Measurements from ENCODE around the gene TRMT2B.
"Not testable (repeated sequence)": the region's sequence is repeated elsewhere in the genome, so short reads cannot be mapped to it uniquely, and the experiment has no call there.

TRMT2B gene

GRCh38 chrX:101051549-101052302, at the start of gene TRMT2B:
Gene TRMT2B (minus strand): TSS chrX:101052111. CDS start chrX:101042289, 9,822 bp downstream.
- H3K4me3 Mint-ChIP-seq: peak within 1 kb of the TSS; percentile 79
- peak; percentile 96 for ATAC-seq
- H3K27me3 Mint-ChIP-seq: no peaks in the 10 kb centered on the region
- peaks cover 12% of the 10 kb centered on the region for H3K36me3 Mint-ChIP-seq
- H3K27ac Mint-ChIP-seq: peak within 1 kb of the TSS; percentile 91
- H3K9me3 Mint-ChIP-seq: no peaks in the 10 kb centered on the region
- H3K4me1 Mint-ChIP-seq: peaks cover 14% of the 10 kb centered on the region

GRCh38 chrX:101097546-101098453, 45.9 kb upstream of the TRMT2B start, which contains the start of gene CENPI:
Gene CENPI (plus strand): TSS chrX:101098204. CDS start chrX:101101071, 2,867 bp downstream.
- no peaks in the 10 kb centered on the region for H3K9me3 Mint-ChIP-seq
- peaks cover 9% of the 10 kb centered on the region for H3K4me1 Mint-ChIP-seq
- peak; percentile 100 for ATAC-seq
- H3K4me3 Mint-ChIP-seq: peak within 1 kb of the TSS; percentile 88
- H3K27ac Mint-ChIP-seq: peak within 1 kb of the TSS; percentile 83
- H3K27me3 Mint-ChIP-seq: no peaks in the 10 kb centered on the region
- H3K36me3 Mint-ChIP-seq: no peaks in the 10 kb centered on the region

- Mint-ChIP-seq H3K27ac (no peak overlapping the region), H3K27me3 (no peaks in the 10 kb centered on the region), H3K36me3 (no peaks in the 10 kb centered on the region), H3K9me3 (no peaks in the 10 kb centered on the region), H3K4me3 (no peak overlapping the region), H3K4me1 (no peaks in the 10 kb centered on the region)
- ATAC-seq: no peak
These were observed 39.9 kb upstream of the TRMT2B start for GRCh38 chrX:101091817-101092216.

GRCh38 chrX:101081231-101081630, 29.3 kb upstream of the TRMT2B start:
- Mint-ChIP-seq H3K9me3 (no peaks in the 10 kb centered on the region), H3K27me3 (peaks cover 27% of the 10 kb centered on the region), H3K4me3 (no peak overlapping the region), H3K27ac (no peak overlapping the region), H3K4me1 (peaks cover 6% of the 10 kb centered on the region), H3K36me3 (no peaks in the 10 kb centered on the region)
- ATAC-seq: no peak

GRCh38 chrX:101080326-101081124, 28.6 kb upstream of the TRMT2B start:
- no peaks in the 10 kb centered on the region for H3K36me3 Mint-ChIP-seq
- H3K4me1 Mint-ChIP-seq: peaks cover 6% of the 10 kb centered on the region

GRCh38 chrX:101079736-101080270, 27.9 kb upstream of the TRMT2B start:
- Mint-ChIP-seq H3K4me3 (no peak overlapping the region), H3K36me3 (no peaks in the 10 kb centered on the region), H3K4me1 (peaks cover 6% of the 10 kb centered on the region), H3K9me3 (no peaks in the 10 kb centered on the region), H3K27ac (no peak overlapping the region), H3K27me3 (peaks cover 27% of the 10 kb centered on the region)
- ATAC-seq: no peak

More at GRCh38 chrX:101080326-101081124, 28.6 kb upstream of the TRMT2B start:
- Mint-ChIP-seq H3K4me3 (no peak overlapping the region), H3K27ac (no peak overlapping the region), H3K9me3 (no peaks in the 10 kb centered on the region), H3K27me3 (peaks cover 27% of the 10 kb centered on the region)
- ATAC-seq: no peak

- no peak within 1 kb of the TSS for H3K27ac Mint-ChIP-seq
- no peaks in the 10 kb centered on the region for H3K36me3 Mint-ChIP-seq
- H3K4me1 Mint-ChIP-seq: peaks cover 6% of the 10 kb centered on the region
- H3K4me3 Mint-ChIP-seq: peak within 1 kb of the TSS; percentile 15
- H3K9me3 Mint-ChIP-seq: no peaks in the 10 kb centered on the region
- no peak for ATAC-seq
- H3K27me3 Mint-ChIP-seq: peaks cover 27% of the 10 kb centered on the region
These were observed 27.0 kb upstream of the TRMT2B start, which contains the start of gene TMEM35A for GRCh38 chrX:101078716-101079598. Gene TMEM35A (plus strand): TSS chrX:101078879. CDS start chrX:101079003, 124 bp downstream.

GRCh38 chrX:101071582-101071981, 19.7 kb upstream of the TRMT2B start:
- no peaks in the 10 kb centered on the region for H3K36me3 Mint-ChIP-seq
- ATAC-seq: no peak

GRCh38 chrX:101062176-101062575, 10.3 kb upstream of the TRMT2B start:
- Mint-ChIP-seq H3K4me3 (no peak overlapping the region), H3K9me3 (no peaks in the 10 kb centered on the region), H3K27me3 (no peaks in the 10 kb centered on the region), H3K27ac (no peak overlapping the region), H3K36me3 (no peaks in the 10 kb centered on the region), H3K4me1 (peaks cover 3% of the 10 kb centered on the region)
- no peak for ATAC-seq

More at GRCh38 chrX:101071582-101071981, 19.7 kb upstream of the TRMT2B start:
- Mint-ChIP-seq H3K4me1 (no peaks in the 10 kb centered on the region), H3K4me3 (no peak overlapping the region), H3K27ac (no peak overlapping the region), H3K27me3 (no peaks in the 10 kb centered on the region), H3K9me3 (no peaks in the 10 kb centered on the region)

- H3K4me3 Mint-ChIP-seq: no peak overlapping the region
- ATAC-seq: peak; percentile 71
- H3K4me1 Mint-ChIP-seq: peaks cover 12% of the 10 kb centered on the region
These were observed 5.3 kb upstream of the TRMT2B start for GRCh38 chrX:101057093-101057714.

GRCh38 chrX:101056551-101056950, 4.6 kb upstream of the TRMT2B start:
- not testable (repeated sequence) for H3K4me3 Mint-ChIP-seq, H3K36me3 Mint-ChIP-seq, H3K27me3 Mint-ChIP-seq, H3K9me3 Mint-ChIP-seq, H3K27ac Mint-ChIP-seq, ATAC-seq
- H3K4me1 Mint-ChIP-seq: peaks cover 12% of the 10 kb centered on the region

More at GRCh38 chrX:101057093-101057714, 5.3 kb upstream of the TRMT2B start:
- Mint-ChIP-seq H3K36me3 (no peaks in the 10 kb centered on the region), H3K27me3 (no peaks in the 10 kb centered on the region), H3K9me3 (no peaks in the 10 kb centered on the region), H3K27ac (no peak overlapping the region)

- H3K4me3 Mint-ChIP-seq: peak overlapping the region; percentile 79
- no peak for ATAC-seq
- peaks cover 10% of the 10 kb centered on the region for H3K4me1 Mint-ChIP-seq
- no peaks in the 10 kb centered on the region for H3K9me3 Mint-ChIP-seq
- H3K27me3 Mint-ChIP-seq: no peaks in the 10 kb centered on the region
- peaks cover 12% of the 10 kb centered on the region for H3K36me3 Mint-ChIP-seq
- H3K27ac Mint-ChIP-seq: peak overlapping the region; percentile 91
These were observed 760 bp downstream of the TRMT2B start for GRCh38 chrX:101051153-101051548.

GRCh38 chrX:101040197-101040596, 11.7 kb downstream of the TRMT2B start:
- no peaks in the 10 kb centered on the region for H3K4me1 Mint-ChIP-seq
- H3K4me3 Mint-ChIP-seq: no peak overlapping the region
- peaks cover 36% of the 10 kb centered on the region for H3K36me3 Mint-ChIP-seq
- ATAC-seq: no peak
- H3K27ac Mint-ChIP-seq: no peak overlapping the region
- no peaks in the 10 kb centered on the region for H3K27me3 Mint-ChIP-seq
- no peaks in the 10 kb centered on the region for H3K9me3 Mint-ChIP-seq
